Heart left ventricle (tissue), 16 donors: ENCODE results near the gene DLX3. TPM values are rescaled to one million over a fixed set of nuclear protein-coding genes. Genes with fewer than 3 reads are reported as not detected.

Experiments used
- ATAC-seq, 4 donors: fragments of 200-7000 bp; cut with Tn5 transposase; one replicate each; pipeline ENCODE4 v1.9.1; 2020 to 2022; ENCODE audit warnings: moderate library complexity in 4 of 4, mild to moderate bottlenecking in 3 of 4, moderate number of reproducible peaks in 1 of 4
- DNase-seq, 5 donors: peaks; one replicate each; pipeline ENCODE4 v3.0.0-alpha.2; 2020
- H3K27ac ChIP-seq, 12 donors: fragments of 200-600 bp; sonication (generic) in 4 of 12; one replicate each; pipeline versions ENCODE4 v1.5.0 to v1.8.0; 2016 to 2022; ENCODE audit warnings: mild to moderate bottlenecking in 2 of 12
- H3K27me3 ChIP-seq, 9 donors: fragments of 200-600 bp; sonication (generic) in 2 of 9; one replicate each; pipeline versions ENCODE4 v1.5.1 to v1.8.0; 2016 to 2022; ENCODE audit warnings: mild to moderate bottlenecking in 3 of 9
- H3K36me3 ChIP-seq, 9 donors: fragments of 200-600 bp; sonication (generic) in 2 of 9; one replicate each; pipeline versions ENCODE4 v1.5.0 to v1.8.0; 2018 to 2022; ENCODE audit warnings: mild to moderate bottlenecking in 2 of 9
- H3K4me1 ChIP-seq, 12 donors: fragments of 200-600 bp; sonication (generic) in 4 of 12; one replicate each; pipeline versions ENCODE4 v1.5.0 to v1.8.0; 2016 to 2022; ENCODE audit warnings: mild to moderate bottlenecking in 3 of 12
- H3K4me3 ChIP-seq, 12 donors: fragments of 200-600 bp; sonication (generic) in 4 of 12; one replicate each; pipeline versions ENCODE4 v1.5.0 to v1.8.0; 2017 to 2022; ENCODE audit warnings: mild to moderate bottlenecking in 9 of 12, moderate library complexity in 4 of 12
- H3K9me3 ChIP-seq, 12 donors: fragments of 200-600 bp; sonication (generic) in 4 of 12; one replicate each; pipeline versions ENCODE4 v1.5.0 to v1.8.0; 2016 to 2022; ENCODE audit warnings: mild to moderate bottlenecking in 1 of 12
- CTCF ChIP-seq, 12 donors: fragments of 200-600 bp; sonication (generic) in 4 of 12; IDR thresholded peaks; one replicate each; pipeline versions ENCODE4 v1.5.0 to v1.8.0; 2018 to 2022; ENCODE audit warnings: antibody characterized with exemption in 12 of 12, mild to moderate bottlenecking in 5 of 12
- POLR2A ChIP-seq, 2 donors: fragments of 450-650 bp; IDR thresholded peaks; one replicate each; pipeline ENCODE4 v1.6.1; 2017; ENCODE audit warnings: antibody characterized with exemption in 2 of 2, mild to moderate bottlenecking in 2 of 2, moderate library complexity in 2 of 2
- WGBS, 4 donors: extraction: QIAGEN DNeasy Blood & Tissue Kit in 2 of 4; methylation state at CpG; one replicate each; pipeline versions ENCODE4 v1.1.5 to v1.1.7; 2013 to 2018; 5-methylcytosine and 5-hydroxymethylcytosine counted together
- intact Hi-C, 10 donors: fragments of 100-400 bp; cut with DNase I; formaldehyde crosslinking; loops; one replicate each; pipeline versions ENCODE4 v1.11.1 to v1.14.2; 2022
- polyA plus RNA-seq, 2 donors: library from polyadenylated mRNA; stranded (reverse); fragments of 200-250 nt; gene quantifications; one replicate each; pipeline ENCODE4 v1.2.3, GENCODE V29; 2013
- total RNA-seq, 9 donors: library from RNA; depleted of rRNA in 2 of 9; stranded (reverse); fragments of >200 nt in 2 of 9; fragmentation: NEBNext Ultra II Directional in 3 of 9; extraction: Animal tissue kit (Norgen Biotek cat#: 25700) in 3 of 9; gene quantifications; one replicate each; pipeline versions ENCODE4 v1.1.0 to v1.2.4, GENCODE V29; 2016 to 2023
- donor health status: ischemic (EF 13 %, LVEDD 7.1; RV severe dilation, severe dysfunction).
- donor health status: healthy with polysubstance abuse.
- donor health status: DM: no; HTN: yes; CAD: no.
- donor health status: DM: no; HTN: no; CAD: no.
- donor health status: ischemic (EF 25% LVEDD 6.9; RV normal size, moderate dysfunction).
- donor health status: ischemic (EF 25% LVEDD 5.7; RV mildly dilated, moderate dysfunction).
- donor health status: healthy.
- donor health status: DM: yes; HTN: yes; CAD: no.
- donor health status: ischemic (EF 35%, LVEDD 5.7; RV mildly dilated, moderate dysfunction).
- donor health status: nonischemic (EF 11% LVEDD 7.7; RV severe dilation, severe dysfunction).
- donor health status: DM: yes; HTN: yes; CAD: no.
- donor health status: PGD.
- donor health status: ischemic (EF 29% LVEDD 5.4; RV normal size, mild dysfunction).
- donor health status: nonischemic (EF 23%, LVEDD 6.1; RV moderate dilation, normal function).

Gene DLX3
- total and polyA plus RNA-seq, 11 donors, result 0.08 to 0.61 (median 0.09) TPM; not detected in 6

GRCh38 chr17:49979748-49980479, 15.1 kb downstream of the DLX3 start:
- H3K36me3 ChIP-seq, result no peaks in the 10 kb centered on the region
- no peak overlapping the region for H3K4me3 ChIP-seq
- intact Hi-C loops, result no loop called here
- no peak for DNase-seq
- WGBS, 4 donors, result 70 to 86% (median 80%) methylated on average over 4 of the region's 4 CpGs
- ATAC-seq, result no peak
- no peak overlapping the region for H3K27ac ChIP-seq
- no peaks in the 10 kb centered on the region for H3K4me1 ChIP-seq
- no peaks in the 10 kb centered on the region for H3K9me3 ChIP-seq
- TF ChIP-seq CTCF (IDR thresholded peaks at IDR 0.05), result no peak
- TF ChIP-seq POLR2A (IDR thresholded peaks at IDR 0.05), result no peak
- peaks cover 0 to 81% (median 11%) of the 10 kb centered on the region in 9 donors for H3K27me3 ChIP-seq

GRCh38 chr17:49978501-49978900, 16.5 kb downstream of the DLX3 start:
- WGBS, 4 donors, result 62 to 67% (median 65%) methylated on average over 13 of the region's 13 CpGs
- Histone ChIP-seq H3K4me1 (no peaks in the 10 kb centered on the region), H3K27me3 (peaks cover 5 to 83% (median 13%) of the 10 kb centered on the region in 9 donors)

GRCh38 chr17:49977463-49978389, 17.3 kb downstream of the DLX3 start:
- DNase-seq (peak in 1 of 5 donors; percentile 3), ATAC-seq (no peak)
- WGBS, 4 donors, result 54 to 67% (median 55%) methylated on average over 7 of the region's 7 CpGs
- Histone ChIP-seq H3K27ac (no peak overlapping the region), H3K36me3 (no peaks in the 10 kb centered on the region), H3K27me3 (peaks cover 3 to 90% (median 21%) of the 10 kb centered on the region in 9 donors), H3K9me3 (no peaks in the 10 kb centered on the region), H3K4me3 (no peak overlapping the region), H3K4me1 (peaks cover 0 to 5% (median under 1%) of the 10 kb centered on the region in 12 donors)
- TF ChIP-seq POLR2A (IDR thresholded peaks at IDR 0.05), result no peak
- no peak for TF ChIP-seq CTCF (IDR thresholded peaks at IDR 0.05)
- intact Hi-C loops, result no loop called here

More at GRCh38 chr17:49978501-49978900, 16.5 kb downstream of the DLX3 start:
- H3K36me3 ChIP-seq, result no peaks in the 10 kb centered on the region
- no peak for ATAC-seq
- no peak for DNase-seq
- intact Hi-C loops, result no loop called here
- H3K4me3 ChIP-seq, result no peak overlapping the region
- no peak for TF ChIP-seq POLR2A (IDR thresholded peaks at IDR 0.05)
- TF ChIP-seq CTCF (IDR thresholded peaks at IDR 0.05), result no peak
- H3K9me3 ChIP-seq, result no peaks in the 10 kb centered on the region
- no peak overlapping the region for H3K27ac ChIP-seq

GRCh38 chr17:49976828-49977202, 18.2 kb downstream of the DLX3 start:
- Histone ChIP-seq H3K4me1 (peaks cover 0 to 14% (median 9%) of the 10 kb centered on the region in 12 donors), H3K4me3 (no peak overlapping the region), H3K27me3 (peaks cover 12 to 90% (median 30%) of the 10 kb centered on the region in 9 donors), H3K36me3 (no peaks in the 10 kb centered on the region), H3K27ac (no peak overlapping the region), H3K9me3 (no peaks in the 10 kb centered on the region)
- intact Hi-C loops, result no loop called here
- no peak for TF ChIP-seq POLR2A (IDR thresholded peaks at IDR 0.05)
- no peak for TF ChIP-seq CTCF (IDR thresholded peaks at IDR 0.05)
- DNase-seq (no peak), ATAC-seq (no peak)
- WGBS, 4 donors, result 58 to 76% (median 66%) methylated on average over 4 of the region's 4 CpGs
